Ascending aorta (tissue), 2 donors: ENCODE measurements around the gene MRPS26. TPM values are rescaled to one million over a fixed set of nuclear protein-coding genes. Genes with fewer than 3 reads are reported as not detected.
"Not testable (repeated sequence)": the region's sequence is repeated elsewhere in the genome, so short reads cannot be mapped to it uniquely, and the experiment has no call there.

Source experiments
- DNase-seq, 2 donors: peaks; one replicate each; pipeline ENCODE4 v3.0.0-alpha.2; 2019; ENCODE audit warnings: low spot score in 2 of 2
- H3K27ac ChIP-seq, 2 donors: fragments of 200-600 bp; sonication (generic); one replicate each; pipeline ENCODE4 v1.5.1; 2016 to 2017; ENCODE audit warnings: mild to moderate bottlenecking in 1 of 2
- H3K27me3 ChIP-seq: fragments of 200-600 bp; sonication (generic); one replicate; pipeline ENCODE4 v1.5.1; 2017
- H3K36me3 ChIP-seq, 2 donors: fragments of 200-600 bp; sonication (generic); one replicate each; pipeline ENCODE4 v1.5.1; 2016
- H3K4me1 ChIP-seq, 2 donors: fragments of 200-600 bp; sonication (generic); one replicate each; pipeline ENCODE4 v1.5.1; 2016 to 2017; ENCODE audit warnings: mild to moderate bottlenecking in 1 of 2
- H3K4me3 ChIP-seq, 2 donors: fragments of 200-600 bp; sonication (generic); one replicate each; pipeline ENCODE4 v1.5.1; 2016 to 2017; ENCODE audit warnings: mild to moderate bottlenecking in 1 of 2
- H3K9me3 ChIP-seq, 2 donors: fragments of 200-600 bp; sonication (generic); one replicate each; pipeline ENCODE4 v1.5.1; 2016
- CTCF ChIP-seq, 3 experiments: fragments of 200-600 bp in 2 of 3; fragments of 450-650 bp in 1 of 3; sonication (generic) in 2 of 3; IDR thresholded peaks; one replicate each; pipeline ENCODE4 v1.5.1; 2016 to 2019; ENCODE audit warnings: antibody characterized with exemption in 3 of 3, mild to moderate bottlenecking in 1 of 3, moderate library complexity in 1 of 3
- intact Hi-C: fragments of 100-400 bp; cut with DNase I; formaldehyde crosslinking; loops from one replicate; pipeline ENCODE4 v1.15.1; 2023
- total RNA-seq: library from RNA; depleted of rRNA; stranded (reverse); fragments of >200 nt; gene quantifications from one replicate; pipeline ENCODE4 v1.1.0, GENCODE V29; 2016

MRPS26 gene
- total RNA-seq, 1 donor from 2014 or later: 56.4 TPM

GRCh38 chr20:3072530-3073250 is 26.8 kb downstream of the MRPS26 start:
- TF ChIP-seq CTCF (IDR thresholded peaks at IDR 0.05): no peak
- Histone ChIP-seq H3K4me1 (peaks cover 0 to 6% of the 10 kb centered on the region in 2 donors), H3K9me3 (no peaks in the 10 kb centered on the region), H3K27me3 (no peaks in the 10 kb centered on the region), H3K36me3 (no peaks in the 10 kb centered on the region), H3K4me3 (peak overlapping the region; percentile 61 to 62), H3K27ac (no peak overlapping the region)
- intact Hi-C loops: no loop called here
- no peak for DNase-seq

- H3K4me1 ChIP-seq, H3K27ac ChIP-seq, H3K4me3 ChIP-seq, H3K9me3 ChIP-seq, intact Hi-C loops, DNase-seq, H3K27me3 ChIP-seq, H3K36me3 ChIP-seq: not testable (repeated sequence)
Measured at GRCh38 chr20:3073251-3073643, 27.4 kb downstream of the MRPS26 start.

DNA sequence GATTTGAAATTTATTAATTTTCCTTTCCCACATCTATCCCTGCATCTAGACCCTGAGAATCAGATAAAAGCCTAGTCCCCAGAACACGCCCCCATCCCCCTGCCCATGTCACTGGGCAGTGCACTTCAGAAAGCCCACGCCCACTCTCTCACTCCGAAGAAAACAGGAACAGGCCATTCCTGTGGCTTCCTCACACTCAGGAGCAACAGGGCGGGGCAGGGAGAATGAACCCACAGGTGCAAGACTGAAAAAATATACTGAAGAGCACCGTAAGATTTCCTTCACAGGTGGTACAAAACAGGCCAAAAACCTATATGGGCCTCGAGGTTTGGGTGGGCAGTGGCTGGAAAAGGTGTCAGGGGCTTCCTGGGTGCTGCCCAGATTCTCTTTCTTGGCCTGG is 29.0 kb downstream of the MRPS26 start:
- intact Hi-C loops: no loop called here
- no peak for TF ChIP-seq CTCF (IDR thresholded peaks at IDR 0.05)
- Histone ChIP-seq H3K4me1 (peaks cover 0 to 6% of the 10 kb centered on the region in 2 donors), H3K27ac (no peak overlapping the region), H3K4me3 (no peak overlapping the region), H3K27me3 (no peaks in the 10 kb centered on the region), H3K36me3 (no peaks in the 10 kb centered on the region), H3K9me3 (no peaks in the 10 kb centered on the region)
- no peak for DNase-seq

DNA sequence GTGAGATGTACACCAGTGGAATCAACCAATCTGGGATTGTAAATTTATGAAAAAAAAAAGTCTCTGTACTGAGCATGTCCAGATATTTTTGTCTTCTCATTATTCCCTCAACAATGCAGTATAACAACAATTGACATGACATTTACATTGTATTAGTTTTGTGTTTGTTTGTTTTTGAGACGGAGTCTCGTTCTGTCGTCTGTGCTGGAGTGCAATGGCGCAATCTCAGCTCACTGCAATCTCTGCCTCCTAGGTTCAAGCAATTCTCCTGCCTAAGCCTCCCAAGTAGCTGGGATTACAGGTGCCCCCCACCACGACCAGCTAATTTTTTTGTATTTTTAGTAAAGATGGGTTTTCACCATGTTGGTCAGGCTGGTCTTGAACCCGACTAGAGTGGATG is 29.5 kb downstream of the MRPS26 start:
- H3K36me3 ChIP-seq, intact Hi-C loops, H3K9me3 ChIP-seq, H3K27ac ChIP-seq, DNase-seq, H3K4me1 ChIP-seq, H3K4me3 ChIP-seq, H3K27me3 ChIP-seq: not testable (repeated sequence)

DNA sequence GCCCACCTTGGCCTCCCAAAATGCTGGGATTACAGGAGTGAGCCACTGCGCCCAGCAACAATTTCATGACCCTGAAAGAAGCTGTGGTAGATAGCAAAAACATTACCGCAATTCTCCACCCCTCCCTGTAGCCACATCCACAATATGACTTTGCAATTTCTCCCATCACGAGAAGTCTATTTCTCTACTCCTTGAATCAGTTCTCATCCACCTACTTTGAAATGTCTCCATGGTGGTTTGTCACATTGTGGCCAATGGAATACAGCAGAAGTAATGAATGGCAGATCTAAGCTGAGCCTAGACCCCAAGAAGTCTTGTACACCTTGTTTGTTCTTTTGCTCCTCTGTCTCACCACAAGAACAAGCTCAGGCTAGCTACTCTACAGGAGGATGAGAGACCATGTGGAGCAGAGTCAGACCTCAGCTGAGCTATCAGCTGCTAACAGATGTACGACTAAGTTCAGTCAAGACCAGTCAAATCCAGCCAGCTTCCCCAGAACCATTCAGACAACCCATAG is 31.8 kb downstream of the MRPS26 start:
- no peaks in the 10 kb centered on the region for H3K4me1 ChIP-seq
- H3K9me3 ChIP-seq: no peaks in the 10 kb centered on the region
- peaks cover 7% of the 10 kb centered on the region for H3K27me3 ChIP-seq
- H3K27ac ChIP-seq: no peak overlapping the region
- DNase-seq: no peak
- intact Hi-C loops: no loop called here
- no peak for TF ChIP-seq CTCF (IDR thresholded peaks at IDR 0.05)
- no peaks in the 10 kb centered on the region for H3K36me3 ChIP-seq
- H3K4me3 ChIP-seq: no peak overlapping the region

DNA sequence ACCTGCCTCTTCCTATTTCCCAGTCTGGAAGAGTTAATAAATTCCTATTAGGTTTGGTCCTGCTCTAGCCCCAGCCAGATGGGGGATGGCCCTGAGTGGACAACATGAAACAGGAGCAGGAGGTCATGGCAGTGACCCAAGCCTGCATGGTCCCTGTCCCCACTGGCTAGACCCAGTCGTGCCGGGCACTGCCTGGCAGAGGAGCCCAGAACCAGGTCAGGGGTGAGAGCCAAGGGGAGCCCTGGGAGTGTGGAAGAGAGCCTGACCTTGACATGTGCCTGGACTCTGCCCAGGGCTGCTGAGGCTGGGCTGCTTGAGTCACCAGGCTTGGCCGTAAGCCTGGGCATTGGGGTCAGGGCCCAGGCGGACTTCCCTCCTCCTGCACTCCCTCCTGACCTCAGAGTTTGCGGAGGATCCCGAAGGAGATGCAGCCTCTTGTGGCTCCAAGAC is 35.1 kb downstream of the MRPS26 start:
- peaks cover 20% of the 10 kb centered on the region for H3K27me3 ChIP-seq
- peaks cover 0 to 2% of the 10 kb centered on the region in 2 donors for H3K4me1 ChIP-seq
- TF ChIP-seq CTCF (IDR thresholded peaks at IDR 0.05): no peak
- H3K36me3 ChIP-seq: no peaks in the 10 kb centered on the region
- DNase-seq: peak in 1 of 2 donors; percentile 18
- intact Hi-C loops: no loop called here
- H3K9me3 ChIP-seq: no peaks in the 10 kb centered on the region
- H3K4me3 ChIP-seq: no peak overlapping the region
- H3K27ac ChIP-seq: no peak overlapping the region
